HG02623 (cell line): Measurements from ENCODE around the gene RASAL2.
A peak's percentile ranks its signal among the peaks of the same experiment; 100 is the strongest.
"Not testable (repeated sequence)": the region's sequence is repeated elsewhere in the genome, so short reads cannot be mapped to it uniquely, and the experiment has no call there.

Experiments
- ATAC-seq: cut with Tn5 transposase; IDR thresholded peaks from one replicate; pipeline ENCODE4 v1.9.1; 2021; ENCODE audit warnings: moderate library complexity; ENCODE audit not compliant: unreplicated experiment

The RASAL2 gene

DNA sequence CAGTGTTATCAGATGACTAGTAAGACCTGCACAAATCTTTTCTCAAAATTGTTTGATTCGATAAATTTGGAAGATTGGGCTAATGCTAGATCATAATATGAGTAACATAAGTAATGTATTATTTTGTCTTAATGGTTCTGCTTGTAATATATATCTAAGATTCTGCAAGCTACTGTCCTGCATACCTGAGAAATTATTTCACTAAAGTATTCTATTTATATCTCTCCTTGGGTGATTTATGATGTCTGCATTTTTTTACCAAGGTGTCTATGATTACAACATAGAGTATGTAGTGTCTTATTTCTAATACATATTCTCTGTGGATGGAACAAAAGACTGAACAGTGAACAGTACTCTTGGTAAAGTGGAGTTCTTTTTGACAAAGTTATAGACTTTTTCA is 236.2 kb downstream of the RASAL2 start:
- ATAC-seq: no peak

DNA sequence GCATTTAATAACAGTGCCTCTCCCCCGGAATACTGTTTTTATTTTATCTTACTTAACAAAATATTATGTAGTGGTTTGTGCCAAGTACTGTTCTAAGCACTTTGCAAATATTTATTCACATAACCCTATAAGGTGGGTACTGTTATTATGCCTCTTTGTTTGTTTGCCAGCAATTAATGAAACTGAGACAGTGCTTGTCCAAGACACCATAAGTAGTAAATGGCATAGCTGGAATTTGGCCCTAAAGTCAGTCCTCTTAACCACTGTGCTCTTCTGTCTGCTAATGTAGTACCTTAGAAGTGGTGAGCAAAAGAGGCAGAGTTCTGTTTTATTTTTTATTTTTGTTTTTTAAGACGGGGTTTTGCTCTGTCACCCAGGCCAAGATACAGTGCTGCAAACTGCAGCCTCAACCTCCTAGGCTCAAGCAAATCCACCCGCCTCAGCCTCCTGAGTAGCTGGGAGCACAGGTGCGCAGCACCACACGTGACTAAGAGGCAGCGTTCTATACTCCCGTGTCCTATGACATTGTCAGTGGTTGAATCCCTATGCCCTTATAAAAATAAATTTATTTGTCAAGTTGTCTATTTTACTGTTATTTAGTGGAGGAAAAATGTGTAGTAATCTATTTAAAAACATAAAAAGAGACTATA is 237.1 kb downstream of the RASAL2 start:
- no peak for ATAC-seq

DNA sequence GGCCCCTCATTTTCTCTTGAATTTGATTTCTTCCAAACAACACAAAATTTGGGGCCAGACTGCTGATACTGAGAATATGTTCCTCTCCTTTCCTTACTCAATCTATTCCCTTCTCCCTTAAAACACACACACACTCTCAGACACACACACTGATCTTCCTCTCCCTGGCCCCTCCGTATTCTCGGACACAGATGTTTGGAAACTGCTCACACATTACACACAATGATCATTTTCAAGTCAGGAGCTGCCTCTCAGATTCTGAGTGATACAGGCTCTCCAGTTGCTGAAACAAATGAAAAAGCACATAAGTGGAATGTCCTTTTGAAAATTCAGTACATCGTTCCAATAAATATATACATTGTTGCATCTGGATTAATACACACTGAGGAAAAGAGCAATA is 241.5 kb downstream of the RASAL2 start:
- no peak for ATAC-seq

DNA sequence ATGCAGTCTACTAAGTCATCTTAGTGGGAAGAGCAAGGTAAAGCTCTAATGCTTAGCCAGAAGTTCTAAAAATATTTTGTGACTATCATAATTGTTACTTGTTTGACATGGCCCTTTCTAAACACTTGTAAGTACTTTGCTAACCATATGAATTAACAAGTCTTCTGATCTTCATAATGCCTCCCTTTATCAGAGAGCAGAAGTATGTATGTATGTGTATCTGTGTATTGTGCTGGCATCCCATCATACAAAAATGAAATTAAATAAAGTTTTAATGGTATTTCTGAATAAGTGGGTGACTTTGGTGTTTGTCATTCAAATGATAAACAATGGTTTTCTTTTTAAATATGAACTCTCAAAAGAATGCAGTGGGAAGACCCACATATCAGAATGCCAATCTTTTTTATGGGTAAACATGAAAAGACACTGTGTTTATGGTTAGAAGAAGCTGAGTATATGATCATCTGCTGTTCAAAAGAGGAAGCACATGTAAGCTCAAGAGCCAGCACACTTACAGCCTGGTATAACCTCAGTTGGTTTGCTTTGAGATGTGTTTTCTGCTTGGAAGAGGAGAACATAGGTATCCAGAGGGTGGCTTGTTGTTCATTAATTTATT is 243.3 kb downstream of the RASAL2 start:
- ATAC-seq: no peak

- no peak for ATAC-seq
These were observed 245.9 kb downstream of the RASAL2 start for GRCh38 chr1:178339834-178340233.

DNA sequence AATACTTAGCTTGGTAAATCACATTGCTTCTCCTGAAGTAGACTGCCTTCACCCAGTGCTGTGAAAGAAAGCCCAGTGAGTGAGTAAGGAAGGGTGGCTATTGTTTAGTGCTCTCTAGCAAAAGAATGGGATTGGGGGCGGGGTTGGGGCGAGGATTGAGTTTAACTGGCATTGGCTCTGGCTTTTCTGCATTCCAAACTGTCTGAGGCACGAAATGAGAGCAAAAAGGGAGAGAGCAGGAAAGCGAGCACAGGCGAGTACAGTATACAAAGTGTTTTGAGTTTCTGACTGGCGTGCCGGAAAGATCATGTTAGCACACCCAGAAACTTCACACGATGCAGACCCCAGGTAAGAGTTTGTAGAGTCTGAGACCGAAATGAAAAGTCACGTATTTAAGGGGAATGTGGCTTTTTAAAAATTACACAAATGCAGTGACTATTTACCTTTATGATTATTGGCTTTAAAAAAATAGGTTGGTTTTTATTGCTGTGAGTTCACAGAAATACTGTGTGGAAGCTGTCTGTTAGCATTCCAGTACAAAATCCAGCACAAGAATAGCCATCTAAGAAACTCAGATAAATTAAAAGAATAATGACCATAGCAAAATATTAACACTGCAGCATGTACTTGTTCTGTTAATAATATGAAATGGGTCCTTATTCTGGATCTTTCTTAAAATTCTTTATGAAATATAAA is 247.5 kb downstream of the RASAL2 start:
- no peak for ATAC-seq

- ATAC-seq: no peak
These were observed 248.8 kb downstream of the RASAL2 start for GRCh38 chr1:178342745-178343144.

DNA sequence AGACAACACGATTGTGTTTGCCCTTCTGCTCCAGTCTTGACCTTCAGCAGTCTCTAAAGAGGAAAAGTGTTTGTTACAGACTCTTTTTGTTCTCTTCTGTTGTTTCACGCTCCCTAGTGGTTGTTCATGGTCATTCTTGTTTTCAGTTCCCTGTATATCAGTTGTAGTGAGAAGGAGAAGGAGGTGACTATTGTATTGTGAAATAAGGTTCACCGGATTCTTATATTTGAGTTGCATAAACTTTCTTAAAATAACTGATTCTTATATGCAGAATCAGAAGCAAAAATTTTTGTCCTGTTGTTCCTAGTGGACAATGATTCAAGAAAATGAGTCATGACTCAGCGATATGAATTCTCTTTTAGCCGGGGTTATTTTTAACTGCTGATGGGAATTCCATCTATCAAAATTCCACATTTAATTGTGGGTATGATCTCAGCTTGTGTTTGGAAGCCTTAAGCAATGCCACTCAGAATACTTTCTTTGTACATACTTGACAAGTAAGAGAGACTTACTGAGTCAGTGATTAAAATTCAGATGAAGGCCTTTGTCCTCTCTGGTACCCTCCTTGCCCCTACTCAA is 250.7 kb downstream of the RASAL2 start:
- ATAC-seq: peak; percentile 50

DNA sequence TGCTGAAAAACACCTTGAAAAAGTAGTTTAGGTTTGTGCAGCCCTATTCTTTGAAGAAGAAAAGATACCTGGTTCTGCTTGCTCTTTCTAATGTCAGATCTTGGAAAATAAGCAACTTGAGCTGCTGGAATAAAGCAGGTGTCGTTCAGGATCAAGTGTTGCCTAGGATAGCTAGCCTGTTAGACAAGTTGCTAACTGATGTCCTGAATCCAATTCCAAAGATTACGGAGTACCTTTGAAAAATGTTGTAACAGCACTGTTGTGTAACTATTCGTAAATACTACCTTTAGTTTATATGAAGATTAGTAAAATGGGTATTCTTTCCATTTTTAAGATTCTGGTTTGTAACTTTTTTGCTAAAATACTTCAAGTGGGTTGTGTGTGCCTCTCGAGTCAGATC is 251.3 kb downstream of the RASAL2 start:
- ATAC-seq: no peak

GRCh38 chr1:178345807-178346206 is 251.9 kb downstream of the RASAL2 start:
- ATAC-seq: no peak

- no peak for ATAC-seq
These were observed 255.9 kb downstream of the RASAL2 start for GRCh38 chr1:178349801-178350200.

DNA sequence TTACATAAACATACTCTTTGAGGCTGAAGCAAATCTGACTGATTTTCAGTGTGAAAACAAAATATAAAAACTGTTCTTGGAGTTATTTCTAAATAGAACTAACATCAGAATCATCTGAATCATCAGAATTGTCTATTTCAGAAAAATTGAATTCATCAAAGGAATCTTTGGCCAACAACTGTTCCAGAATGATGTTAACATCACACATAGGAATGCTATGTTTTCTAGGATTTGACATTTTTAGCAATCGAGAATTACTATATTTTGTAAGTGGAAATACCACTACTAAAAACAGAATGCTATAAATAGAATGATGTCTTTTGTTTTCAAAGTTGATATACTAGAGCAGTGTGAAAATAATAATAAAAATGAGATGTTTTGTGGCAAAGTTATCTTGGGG is 258.0 kb downstream of the RASAL2 start:
- not testable (repeated sequence) for ATAC-seq

DNA sequence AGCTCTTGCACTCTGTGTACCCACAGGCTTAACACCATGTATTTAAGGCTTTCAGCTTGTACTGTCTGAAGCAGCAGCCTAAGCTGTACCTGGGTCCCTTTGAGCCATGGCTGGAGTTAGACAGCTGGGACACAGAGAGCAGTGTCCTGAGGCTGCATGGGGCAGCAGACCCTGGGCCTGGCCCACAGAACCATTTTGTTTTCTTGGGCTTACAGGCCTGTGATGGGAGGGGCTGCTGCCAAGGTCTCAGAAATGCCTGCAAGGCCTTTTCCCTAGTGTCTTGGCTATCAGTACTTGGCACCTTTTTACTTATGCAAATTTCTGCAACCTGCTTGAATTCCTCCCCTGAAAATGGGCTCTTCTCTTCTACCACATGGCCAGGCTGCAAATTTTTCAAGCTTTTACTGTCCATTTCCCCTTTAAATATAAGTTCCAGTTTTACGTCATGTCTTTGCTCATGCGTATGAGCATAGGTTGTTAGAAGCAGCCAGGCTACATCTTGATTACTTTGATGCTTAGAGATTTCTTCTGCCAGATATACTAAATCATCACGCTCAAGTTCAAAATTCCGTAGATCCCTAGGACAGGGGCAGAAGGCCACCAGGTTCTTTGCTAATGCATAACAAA is 259.0 kb downstream of the RASAL2 start:
- no peak for ATAC-seq

- ATAC-seq: no peak
These were observed 259.6 kb downstream of the RASAL2 start for GRCh38 chr1:178353524-178353923.

GRCh38 chr1:178354816-178355215 is 260.9 kb downstream of the RASAL2 start:
- ATAC-seq: no peak

DNA sequence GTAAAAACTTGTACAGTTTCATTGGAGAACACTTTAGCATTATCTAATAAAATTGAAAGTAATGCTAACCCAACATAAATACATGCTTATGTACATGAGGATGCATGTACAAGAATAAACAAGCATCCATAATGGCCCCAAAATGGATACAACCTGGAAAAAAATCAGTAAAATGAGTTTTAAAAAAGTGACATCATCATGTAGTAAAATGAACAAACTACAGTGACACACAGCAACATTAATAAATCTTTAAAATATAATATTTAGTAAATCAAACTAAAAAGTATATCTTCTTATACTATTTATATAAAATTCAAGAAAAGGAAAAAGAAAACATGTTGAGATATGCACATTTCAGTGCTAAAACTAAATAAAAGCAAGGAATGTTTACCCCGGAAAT is 262.4 kb downstream of the RASAL2 start:
- no peak for ATAC-seq

DNA sequence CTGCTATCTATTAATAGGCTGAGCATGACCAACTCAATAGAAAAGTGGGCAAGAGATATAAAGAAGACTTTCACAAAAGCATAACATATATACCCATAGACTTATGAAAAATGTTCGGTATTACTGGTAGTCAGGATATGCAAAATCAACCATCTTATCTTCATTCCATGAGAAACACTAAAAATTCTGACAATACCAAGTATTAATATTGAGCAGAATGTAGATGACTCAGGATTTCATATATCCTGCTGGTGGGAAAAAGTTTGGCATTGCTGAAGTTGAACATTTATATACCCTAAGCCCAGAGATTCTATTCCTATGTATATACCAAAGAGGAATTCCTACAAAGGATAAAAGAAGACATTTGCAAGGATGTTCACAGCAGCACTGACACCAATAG is 264.6 kb downstream of the RASAL2 start:
- no peak for ATAC-seq

GRCh38 chr1:178360421-178360820 is 266.5 kb downstream of the RASAL2 start:
- no peak for ATAC-seq

GRCh38 chr1:178361847-178362246 is 267.9 kb downstream of the RASAL2 start:
- ATAC-seq: no peak

GRCh38 chr1:178362747-178363146 is 268.8 kb downstream of the RASAL2 start:
- ATAC-seq: no peak

- ATAC-seq: no peak
These were observed 270.9 kb downstream of the RASAL2 start for GRCh38 chr1:178364782-178365181.

DNA sequence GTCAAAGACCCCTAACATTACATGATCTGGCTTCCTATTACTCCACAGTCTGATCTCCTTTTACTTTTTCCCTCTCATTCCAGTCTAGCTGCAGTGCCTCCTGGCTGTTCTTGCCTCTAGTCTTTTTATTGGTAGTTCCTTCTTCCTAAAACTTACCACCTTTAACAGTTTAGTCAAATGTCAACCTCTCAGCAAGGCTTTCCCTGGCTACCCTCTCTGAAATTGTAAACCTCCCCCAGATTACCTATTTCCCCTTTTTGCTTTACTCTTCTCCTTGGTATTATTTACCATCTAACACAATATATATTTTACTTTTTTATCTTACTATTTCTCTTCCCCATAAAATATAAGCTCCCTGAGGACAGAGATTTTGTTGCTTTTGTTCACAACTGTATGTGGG is 273.2 kb downstream of the RASAL2 start:
- ATAC-seq: no peak
